Right renal pelvis (tissue), 4 donors: ENCODE data around the gene GLG1. TPM values are rescaled to one million over a fixed set of nuclear protein-coding genes. Genes with fewer than 3 reads are reported as not detected.

ENCODE experiments used
- DNase-seq, 4 donors: peaks; one replicate each; pipeline ENCODE4 v3.0.0-alpha.2; 2013; ENCODE audit warnings: low read depth in 4 of 4, low spot score in 3 of 4, missing footprints in 1 of 4
- polyA plus RNA-seq, 4 donors: library from polyadenylated mRNA; unstranded; fragments of 120-200 nt; gene quantifications; one replicate each; pipeline ENCODE4 v1.2.1, GENCODE V29; 2013; ENCODE audit not compliant: insufficient read length in 4 of 4

The GLG1 gene
- polyA plus RNA-seq, 4 donors: 155 to 169 (median 160) TPM

- DNase-seq: no peak
Measured at GRCh38 chr16:74611721-74612120, 4.8 kb upstream of the GLG1 start.

- no peak for DNase-seq
Measured at GRCh38 chr16:74608944-74609343, 2.0 kb upstream of the GLG1 start.

- no peak for DNase-seq
Measured at GRCh38 chr16:74608381-74608780, 1.5 kb upstream of the GLG1 start.

GRCh38 chr16:74607962-74608356 is 1.0 kb upstream of the GLG1 start:
- no peak for DNase-seq

- DNase-seq: no peak
Measured at GRCh38 chr16:74607310-74607961, 522 bp upstream of the GLG1 start.

- DNase-seq: peak in 1 of 4 donors; percentile 38
Measured at GRCh38 chr16:74605746-74606520, 981 bp downstream of the GLG1 start.

GRCh38 chr16:74605332-74605731 is 1.6 kb downstream of the GLG1 start:
- DNase-seq: no peak

- DNase-seq: no peak
Measured at GRCh38 chr16:74603848-74604247, 3.1 kb downstream of the GLG1 start.

GRCh38 chr16:74601126-74601871 is 5.6 kb downstream of the GLG1 start:
- DNase-seq: no peak

GRCh38 chr16:74596586-74596985 is 10.3 kb downstream of the GLG1 start:
- DNase-seq: no peak

- no peak for DNase-seq
Measured at GRCh38 chr16:74592847-74593246, 14.1 kb downstream of the GLG1 start.

- DNase-seq: no peak
Measured at GRCh38 chr16:74591876-74592650, 14.9 kb downstream of the GLG1 start.

- DNase-seq: no peak
Measured at GRCh38 chr16:74586948-74587347, 20.0 kb downstream of the GLG1 start.

GRCh38 chr16:74585846-74586443 is 21.0 kb downstream of the GLG1 start:
- no peak for DNase-seq

- DNase-seq: no peak
Measured at GRCh38 chr16:74583926-74584666, 22.8 kb downstream of the GLG1 start.

- DNase-seq: no peak
Measured at GRCh38 chr16:74582970-74583369, 23.9 kb downstream of the GLG1 start.

- no peak for DNase-seq
Measured at GRCh38 chr16:74580833-74581232, 26.1 kb downstream of the GLG1 start.

GRCh38 chr16:74578838-74579237 is 28.1 kb downstream of the GLG1 start:
- no peak for DNase-seq

GRCh38 chr16:74578433-74578832 is 28.5 kb downstream of the GLG1 start:
- no peak for DNase-seq
